HG02973 (cell line): Measurements from ENCODE around the gene RRN3.
"Not testable (repeated sequence)": the region's sequence is repeated elsewhere in the genome, so short reads cannot be mapped to it uniquely, and the experiment has no call there.

Source experiments
- ATAC-seq: cut with Tn5 transposase; IDR thresholded peaks from one replicate; pipeline ENCODE4 v1.9.1; 2021; ENCODE audit warnings: moderate library complexity; ENCODE audit not compliant: unreplicated experiment

RRN3 gene

DNA sequence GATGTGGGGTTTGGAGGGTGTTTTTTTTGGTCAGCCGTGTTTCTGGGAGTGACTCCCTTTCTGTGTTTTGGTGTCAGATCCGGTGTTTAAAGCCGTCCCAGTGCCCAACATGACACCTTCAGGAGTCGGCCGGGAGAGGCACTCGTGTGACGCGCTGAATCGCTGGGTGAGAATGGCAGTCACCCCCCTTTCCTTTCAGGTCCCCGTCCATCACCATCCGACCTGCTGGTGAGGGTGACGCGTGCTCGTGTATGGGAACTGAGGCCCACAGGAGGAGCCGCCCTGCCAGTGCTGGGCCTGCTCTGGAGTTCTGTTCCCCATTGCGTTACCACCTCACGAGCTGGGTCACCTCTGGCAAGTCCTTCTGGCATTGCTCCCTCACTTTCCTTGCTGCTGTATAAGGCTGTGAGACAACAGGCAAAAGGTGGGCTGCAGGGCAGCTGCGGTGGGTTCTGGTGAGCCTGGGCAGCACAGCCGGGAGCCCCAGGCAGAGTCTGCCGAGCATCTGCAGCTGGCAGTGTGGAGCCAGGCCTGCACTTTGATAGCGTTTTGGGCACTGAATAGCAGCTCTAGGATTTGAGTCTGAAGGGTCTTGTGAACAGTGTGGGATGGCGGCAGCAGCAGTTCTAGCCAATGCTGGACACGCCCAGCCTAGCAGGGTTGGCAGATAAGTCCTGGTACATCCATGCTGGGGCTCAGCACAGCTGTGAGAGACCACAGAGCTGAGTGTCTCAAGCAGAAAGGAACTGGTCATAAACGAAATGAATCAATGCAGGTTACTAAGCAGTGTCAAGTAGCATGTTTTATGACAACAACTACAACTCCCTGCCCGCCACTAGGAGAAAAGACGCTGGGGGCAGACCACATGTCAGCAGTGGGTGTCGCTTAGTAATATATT, 65.0 kb downstream of the RRN3 start:
- ATAC-seq, result not testable (repeated sequence)

GRCh38 chr16:15028345-15028715, 65.7 kb downstream of the RRN3 start:
- ATAC-seq, result not testable (repeated sequence)

GRCh38 chr16:15027503-15028344, 66.3 kb downstream of the RRN3 start:
- not testable (repeated sequence) for ATAC-seq

- ATAC-seq, result not testable (repeated sequence)
Measured at GRCh38 chr16:15027051-15027450, 67.0 kb downstream of the RRN3 start.

DNA sequence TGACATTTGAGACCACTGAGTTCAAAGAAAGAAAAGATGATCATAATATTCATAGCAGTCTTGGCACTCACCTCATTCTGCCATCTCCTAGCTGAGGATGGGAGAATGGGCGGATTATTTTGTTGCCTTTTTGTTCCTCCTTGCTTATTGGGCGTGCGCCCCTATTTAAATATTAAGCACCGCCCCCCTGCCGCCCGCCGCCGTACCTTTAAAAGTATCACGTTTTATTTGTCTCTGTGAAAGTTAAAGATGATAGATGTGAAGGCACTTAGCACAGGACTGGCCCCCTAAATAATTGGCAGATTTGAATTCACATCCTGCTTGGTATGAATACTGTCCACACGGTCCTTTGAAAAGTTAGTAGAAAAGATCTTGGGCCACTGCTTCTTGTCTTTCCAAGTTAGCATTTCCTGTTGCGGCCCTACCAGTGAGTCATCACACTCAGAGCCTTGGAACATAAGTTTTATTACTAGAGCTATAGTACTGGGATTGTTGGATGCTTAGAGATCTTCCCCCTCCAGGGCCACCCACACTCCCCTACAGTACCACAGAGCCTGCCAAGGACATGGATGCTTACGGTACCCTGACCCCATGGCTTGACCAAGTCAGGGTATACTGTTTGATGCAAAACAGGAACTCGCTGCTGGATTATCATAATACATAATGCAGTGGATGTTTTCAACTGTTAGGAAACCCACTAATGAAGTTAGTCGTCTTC, 68.7 kb downstream of the RRN3 start:
- ATAC-seq, result not testable (repeated sequence)

DNA sequence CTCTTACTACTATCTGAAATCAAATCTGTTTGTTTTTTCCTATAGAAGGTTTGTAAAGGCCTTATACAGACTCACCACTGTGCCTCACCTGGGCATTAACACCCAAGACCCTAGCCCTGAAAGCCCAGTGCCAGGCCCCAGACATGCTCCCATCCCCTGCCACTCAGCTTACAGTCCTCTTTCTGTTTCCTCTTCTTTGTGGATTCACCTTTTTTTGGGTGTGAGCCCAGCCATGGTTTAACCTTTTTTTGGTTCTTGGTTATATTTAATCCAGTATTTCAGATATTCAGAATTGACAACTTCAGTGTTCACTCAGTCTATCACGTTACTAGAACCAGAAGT, 69.2 kb downstream of the RRN3 start:
- ATAC-seq, result not testable (repeated sequence)

GRCh38 chr16:15023381-15024077, 70.5 kb downstream of the RRN3 start:
- not testable (repeated sequence) for ATAC-seq

DNA sequence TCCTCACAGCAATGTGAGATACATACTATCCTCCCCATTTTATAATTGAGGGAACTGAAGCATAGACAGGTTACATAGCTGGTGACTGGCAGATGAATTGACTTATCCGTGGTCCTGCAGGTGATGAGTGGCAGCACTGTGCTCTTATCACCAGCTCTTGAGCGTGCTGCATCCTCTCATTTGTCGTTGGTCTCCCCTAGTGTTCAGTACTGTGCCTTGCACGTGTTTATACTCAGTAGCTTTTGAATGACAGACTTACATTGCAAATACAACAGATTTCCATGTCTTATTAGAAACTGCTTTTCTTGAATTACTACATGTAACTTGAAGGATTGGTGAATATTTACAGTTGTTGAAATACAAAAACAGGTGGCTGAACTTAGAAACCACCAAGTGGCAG, 71.9 kb downstream of the RRN3 start:
- ATAC-seq, result peak; percentile 53

- ATAC-seq, result not testable (repeated sequence)
Measured at GRCh38 chr16:15021429-15021828, 72.6 kb downstream of the RRN3 start.

DNA sequence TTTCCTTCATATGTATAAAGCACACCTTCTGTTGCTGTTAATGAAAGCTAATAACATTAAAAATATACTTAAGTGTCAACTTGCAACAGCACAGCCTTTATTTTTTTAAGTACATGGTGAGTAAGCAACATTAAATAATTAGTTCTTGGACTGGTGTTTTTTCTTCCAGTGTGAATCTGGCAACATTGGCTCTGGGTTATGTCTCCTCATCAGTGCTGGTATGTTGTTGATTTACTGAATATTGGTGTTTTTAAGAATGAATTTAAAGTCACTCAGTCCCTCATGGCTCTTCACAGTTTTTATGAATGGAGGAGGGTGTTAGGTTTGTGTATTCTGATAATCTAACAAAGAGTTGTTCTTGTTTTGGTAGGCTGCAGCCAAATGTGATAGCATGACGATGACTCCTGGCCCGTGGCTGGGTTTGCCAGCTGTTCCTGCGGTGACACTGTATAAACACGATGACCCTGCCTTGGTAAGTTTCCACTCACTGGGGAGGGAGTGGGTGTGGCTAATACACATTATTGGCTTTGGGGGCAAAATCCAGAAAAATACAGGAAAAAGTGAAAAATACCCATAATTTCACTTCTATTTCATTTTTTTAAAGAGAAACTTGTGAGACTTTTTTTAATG, 77.0 kb downstream of the RRN3 start:
- ATAC-seq, result not testable (repeated sequence)

DNA sequence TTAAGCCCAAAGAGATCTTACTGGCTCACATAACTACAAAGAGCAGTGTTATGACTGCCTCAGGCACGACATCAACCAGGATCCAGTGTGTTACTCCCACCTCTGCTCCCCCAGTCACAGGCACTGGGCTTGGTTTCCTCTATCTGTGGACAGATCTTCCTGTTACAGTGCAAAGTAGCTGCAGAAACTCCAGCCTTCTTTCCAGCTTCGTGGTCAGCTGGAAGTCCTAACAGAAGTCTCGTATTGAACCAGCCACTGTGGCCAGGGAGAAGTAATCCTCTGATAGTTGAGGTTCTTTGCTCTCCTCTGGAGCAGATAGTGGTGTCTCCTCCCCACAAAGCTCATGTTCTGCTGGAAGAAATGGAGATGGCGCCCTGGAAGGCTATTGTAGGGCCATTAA, 77.7 kb downstream of the RRN3 start:
- ATAC-seq, result not testable (repeated sequence)

- ATAC-seq, result not testable (repeated sequence)
Measured at GRCh38 chr16:15015671-15016070, 78.4 kb downstream of the RRN3 start.

DNA sequence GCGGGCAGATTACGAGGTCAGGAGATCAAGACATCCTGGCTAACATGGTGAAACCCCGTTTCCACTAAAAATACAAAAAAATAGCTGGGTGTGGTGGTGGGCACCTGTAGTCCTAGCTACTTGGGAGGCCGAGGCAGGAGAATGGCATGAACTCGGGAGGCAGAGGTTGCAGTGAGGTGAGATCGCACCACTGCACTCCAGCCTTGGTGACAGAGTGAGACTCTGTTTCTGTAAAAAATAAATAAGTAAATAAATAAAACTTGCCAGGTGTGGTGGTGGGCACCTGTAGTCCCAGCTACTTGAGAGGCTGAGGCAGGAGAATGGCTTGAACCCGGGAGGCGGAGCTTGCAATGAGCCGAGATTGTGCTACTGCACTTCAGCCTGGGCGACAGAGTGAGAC, 81.1 kb downstream of the RRN3 start:
- ATAC-seq, result not testable (repeated sequence)
